NCI-H1092 (cell line): ENCODE data around the gene ASIC4.

Source experiments
- DNase-seq: peaks from one replicate; lab custom pipeline; 2025; lab: John Stamatoyannopoulos, UW

Gene ASIC4

GRCh38 chr2:219514836-219515235 lies 554 bp downstream of the ASIC4 start:
- no peak for DNase-seq

GRCh38 chr2:219515874-219516629 lies 1.8 kb downstream of the ASIC4 start:
- no peak for DNase-seq

- DNase-seq, result no peak
Observed at GRCh38 chr2:219516888-219517287, 2.6 kb downstream of the ASIC4 start.

GRCh38 chr2:219517954-219518778 lies 3.9 kb downstream of the ASIC4 start:
- DNase-seq, result no peak

GRCh38 chr2:219519526-219519916 lies 5.2 kb downstream of the ASIC4 start:
- DNase-seq, result no peak

- no peak for DNase-seq
Observed at GRCh38 chr2:219520079-219520478, 5.8 kb downstream of the ASIC4 start.

GRCh38 chr2:219521066-219521880 lies 7.0 kb downstream of the ASIC4 start:
- DNase-seq, result peak; percentile 25

- DNase-seq, result no peak
Observed at GRCh38 chr2:219522111-219523030, 8.1 kb downstream of the ASIC4 start.

GRCh38 chr2:219523031-219523671 lies 8.9 kb downstream of the ASIC4 start:
- DNase-seq, result no peak

- no peak for DNase-seq
Observed at GRCh38 chr2:219524817-219525216, 10.5 kb downstream of the ASIC4 start.

GRCh38 chr2:219525533-219526232 lies 11.4 kb downstream of the ASIC4 start:
- DNase-seq, result no peak

- no peak for DNase-seq
Observed at GRCh38 chr2:219526320-219527075, 12.2 kb downstream of the ASIC4 start.

GRCh38 chr2:219527076-219527394 lies 12.8 kb downstream of the ASIC4 start:
- DNase-seq, result no peak

GRCh38 chr2:219527472-219527871 lies 13.2 kb downstream of the ASIC4 start:
- no peak for DNase-seq

- DNase-seq, result peak; percentile 57
Observed at GRCh38 chr2:219530048-219530963, 16.0 kb downstream of the ASIC4 start.

GRCh38 chr2:219531639-219532377 lies 17.5 kb downstream of the ASIC4 start:
- no peak for DNase-seq

- no peak for DNase-seq
Observed at GRCh38 chr2:219532378-219532649, 18.0 kb downstream of the ASIC4 start.
